Measurements from ENCODE around the gene PTGFR.

PTGFR gene

GRCh38 chr1:78490861-78491450, at the start of gene PTGFR:
Gene PTGFR, plus strand, starts transcription at chr1:78490974. Its CDS starts 1,770 bp downstream, at chr1:78492744.
- DNase-seq, result no peak

GRCh38 chr1:78441921-78442320, 48.9 kb upstream of the PTGFR start:
- no peak for DNase-seq

GRCh38 chr1:78447086-78447485, 43.7 kb upstream of the PTGFR start:
- no peak for DNase-seq

GRCh38 chr1:78464449-78464891, 26.3 kb upstream of the PTGFR start:
- no peak for DNase-seq

DNA sequence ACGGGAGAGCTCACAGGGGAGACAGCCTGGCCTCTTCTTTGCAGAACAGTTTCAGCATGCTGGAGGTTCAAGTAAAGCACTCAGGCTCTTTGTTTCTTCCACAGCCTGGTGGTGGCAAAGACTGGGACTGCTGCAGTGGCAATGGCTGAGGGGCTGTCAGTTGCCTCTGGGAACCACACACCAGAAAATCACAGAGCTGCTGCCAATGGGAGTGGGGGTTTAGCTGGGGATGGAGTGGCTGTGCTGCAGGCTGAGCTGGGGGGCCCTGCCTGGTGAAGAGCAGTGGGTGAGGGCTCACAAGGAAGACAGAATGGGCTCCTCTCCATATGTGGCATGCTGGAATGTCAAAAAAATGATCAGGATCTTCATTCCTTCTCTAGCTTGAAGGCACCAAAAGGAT, 25.6 kb upstream of the PTGFR start:
- no peak for DNase-seq

- no peak for DNase-seq
Measured at GRCh38 chr1:78468521-78468920, 22.3 kb upstream of the PTGFR start.

GRCh38 chr1:78469576-78469975, 21.2 kb upstream of the PTGFR start:
- no peak for DNase-seq

- no peak for DNase-seq
Measured at GRCh38 chr1:78471890-78472620, 18.7 kb upstream of the PTGFR start.

GRCh38 chr1:78472851-78473496, 17.8 kb upstream of the PTGFR start:
- no peak for DNase-seq

DNA sequence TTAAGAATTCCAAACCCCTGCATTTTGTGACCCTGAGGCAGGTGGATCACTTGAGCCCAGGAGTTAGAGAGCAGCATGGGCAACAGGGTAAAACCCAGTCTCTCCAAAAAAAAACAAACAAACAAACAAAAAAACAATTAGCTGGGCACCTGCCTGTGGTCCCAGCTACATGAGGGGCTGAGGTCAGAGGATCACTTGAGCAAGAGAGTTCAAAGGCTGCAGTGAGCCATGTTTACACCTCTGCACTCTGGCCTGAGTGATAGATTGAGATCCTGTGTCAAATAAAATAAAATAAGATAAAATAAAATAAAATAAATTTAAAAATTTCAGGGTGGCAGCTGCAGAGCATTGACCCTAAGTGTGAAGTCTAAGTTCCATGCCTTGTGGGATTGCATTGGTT, 16.7 kb upstream of the PTGFR start:
- DNase-seq, result no peak

- no peak for DNase-seq
Measured at GRCh38 chr1:78475888-78476610, 14.7 kb upstream of the PTGFR start.

- DNase-seq, result no peak
Measured at GRCh38 chr1:78483903-78484302, 6.9 kb upstream of the PTGFR start.

DNA sequence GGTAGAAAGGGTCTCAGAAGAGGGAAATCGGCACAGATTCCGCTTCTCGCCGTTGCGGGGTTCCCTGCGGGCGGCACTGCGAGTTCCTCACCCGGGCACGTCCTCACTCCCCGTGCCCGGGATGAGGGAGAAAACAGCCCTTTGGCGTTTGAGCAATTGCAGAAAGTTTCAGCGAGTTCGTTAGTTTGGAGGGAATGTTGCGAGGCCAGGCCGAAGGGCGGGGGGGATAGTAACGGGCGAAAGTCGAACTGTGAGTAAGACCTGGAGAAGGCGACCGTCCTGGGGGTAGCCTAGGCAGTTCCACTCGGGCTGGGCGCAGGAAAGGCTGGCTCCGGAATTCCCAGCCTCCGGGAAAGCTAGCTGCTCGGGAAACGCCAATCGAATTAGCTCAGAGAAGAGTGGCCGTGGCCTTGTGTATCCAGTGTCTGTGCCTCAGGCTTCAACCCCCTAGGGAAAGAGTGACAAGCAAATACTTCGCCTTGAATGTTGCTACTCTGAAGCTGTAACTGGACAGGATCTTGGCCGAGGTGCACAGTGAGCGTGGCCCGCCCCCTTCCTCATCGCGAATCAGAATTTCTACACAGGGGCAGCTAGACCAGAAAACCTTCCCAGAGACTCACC, 787 bp downstream of the PTGFR start:
- no peak for DNase-seq

DNA sequence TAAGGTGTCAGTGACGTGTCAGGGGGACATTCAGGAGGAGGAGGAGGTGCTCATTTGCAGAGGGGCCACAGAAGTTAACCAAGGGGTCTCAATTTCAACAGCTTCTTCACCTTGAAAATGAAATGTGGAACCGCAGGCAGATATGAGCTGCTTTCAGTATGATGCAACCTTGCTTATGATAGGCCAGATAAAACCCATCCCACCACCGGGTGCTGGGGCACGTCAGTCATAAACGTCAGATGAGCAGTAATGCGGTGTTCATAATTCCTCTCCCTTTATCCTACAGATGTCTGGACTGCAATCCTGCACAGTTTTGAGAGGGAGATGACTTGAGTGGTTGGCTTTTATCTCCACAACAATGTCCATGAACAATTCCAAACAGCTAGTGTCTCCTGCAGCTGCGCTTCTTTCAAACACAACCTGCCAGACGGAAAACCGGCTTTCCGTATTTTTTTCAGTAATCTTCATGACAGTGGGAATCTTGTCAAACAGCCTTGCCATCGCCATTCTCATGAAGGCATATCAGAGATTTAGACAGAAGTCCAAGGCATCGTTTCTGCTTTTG, 1.7 kb downstream of the PTGFR start:
- no peak for DNase-seq

DNA sequence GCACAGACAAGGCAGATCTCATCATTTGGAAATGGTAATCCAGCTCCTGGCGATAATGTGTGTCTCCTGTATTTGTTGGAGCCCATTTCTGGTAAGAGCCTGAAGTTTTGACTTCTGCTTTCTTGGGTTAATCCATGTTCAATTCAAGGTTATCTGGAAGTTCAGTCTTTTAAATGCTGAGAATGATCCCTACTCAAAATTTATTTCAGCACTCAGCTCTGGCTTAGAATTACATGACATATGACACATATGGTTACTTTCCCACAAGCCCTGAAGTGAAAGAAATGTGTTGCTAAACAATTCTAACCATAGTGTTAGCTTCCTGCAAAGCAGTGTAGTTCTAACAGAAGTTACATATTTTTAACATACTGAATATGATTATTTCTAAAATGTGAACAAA, 2.7 kb downstream of the PTGFR start:
- DNase-seq, result no peak

DNA sequence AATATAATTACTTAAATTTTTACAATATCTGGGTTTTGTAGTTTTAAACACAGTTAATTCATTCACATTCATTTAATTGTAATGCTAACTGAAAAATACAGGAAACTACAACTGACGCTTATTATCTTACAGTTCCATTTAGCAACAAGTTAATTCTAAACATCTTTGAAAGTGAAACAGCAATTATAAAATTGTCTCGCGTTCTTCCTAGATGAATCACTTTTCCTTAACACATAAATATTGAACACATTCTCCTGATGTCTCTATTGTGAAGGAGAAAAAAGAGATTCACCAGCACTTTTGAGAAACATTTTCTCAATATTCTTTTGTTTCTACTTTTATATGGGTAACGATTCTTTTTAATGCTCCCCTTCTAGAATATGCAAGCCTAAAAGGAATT, 6.4 kb downstream of the PTGFR start:
- DNase-seq, result no peak

GRCh38 chr1:78500529-78500928, 9.8 kb downstream of the PTGFR start:
- no peak for DNase-seq

GRCh38 chr1:78501203-78501602, 10.4 kb downstream of the PTGFR start:
- DNase-seq, result no peak

DNA sequence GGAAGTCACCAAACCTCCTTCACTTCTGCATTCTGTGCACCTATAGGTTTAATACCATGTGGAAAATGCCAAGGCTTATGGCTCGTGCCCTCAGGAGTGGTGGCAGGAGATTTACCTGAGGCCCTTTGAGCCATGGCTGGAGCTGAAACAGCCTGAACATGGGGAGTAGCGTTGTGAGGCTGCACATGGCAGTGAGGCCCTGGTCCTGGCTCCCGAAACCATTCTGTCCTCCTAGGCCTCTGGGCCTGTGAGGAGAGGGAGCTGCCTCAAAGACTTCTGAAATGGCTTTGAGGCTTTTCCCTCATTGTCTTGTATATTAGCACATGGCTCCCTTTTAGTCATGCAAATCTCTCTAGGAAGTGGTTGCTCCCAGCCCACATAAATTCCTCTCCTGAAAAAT, 20.6 kb downstream of the PTGFR start:
- no peak for DNase-seq

DNA sequence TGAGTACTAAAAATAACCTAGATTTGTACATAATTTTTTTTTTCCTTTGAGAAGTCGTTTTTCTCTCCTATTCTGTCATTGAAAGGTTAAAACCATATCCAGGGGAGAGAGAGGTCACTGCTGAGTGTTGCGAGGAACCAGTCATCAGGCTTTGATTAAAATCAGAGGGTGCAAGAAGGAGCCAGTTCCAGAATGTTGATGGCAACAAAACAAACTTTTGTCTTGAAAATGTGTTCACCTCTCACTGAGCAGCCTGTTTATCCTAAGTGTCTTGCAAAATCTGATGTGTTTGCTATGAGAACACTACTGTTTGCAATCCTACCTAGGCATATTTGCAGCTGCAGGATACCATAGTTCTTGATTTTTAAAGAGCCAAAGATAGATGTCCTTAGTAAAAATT, 25.9 kb downstream of the PTGFR start:
- no peak for DNase-seq

DNA sequence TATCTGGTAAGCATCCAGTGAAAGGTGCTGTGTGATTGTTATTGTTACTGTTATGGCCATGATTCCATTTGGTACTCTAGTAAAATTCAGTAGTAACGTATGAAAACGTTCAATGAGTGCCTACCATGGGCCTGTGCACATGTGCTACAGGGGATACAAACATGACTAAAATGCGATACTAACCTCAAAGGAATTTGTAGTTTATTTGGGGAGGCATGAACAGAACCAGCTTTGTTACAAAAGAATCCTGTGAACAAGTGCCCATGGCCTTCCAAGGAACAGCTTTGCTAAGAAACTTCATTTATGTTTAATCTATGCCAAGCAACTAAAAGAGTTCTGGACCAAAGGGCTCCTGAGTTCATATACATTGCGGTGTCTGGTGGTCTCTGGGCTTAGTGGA, 28.7 kb downstream of the PTGFR start:
- DNase-seq, result no peak

DNA sequence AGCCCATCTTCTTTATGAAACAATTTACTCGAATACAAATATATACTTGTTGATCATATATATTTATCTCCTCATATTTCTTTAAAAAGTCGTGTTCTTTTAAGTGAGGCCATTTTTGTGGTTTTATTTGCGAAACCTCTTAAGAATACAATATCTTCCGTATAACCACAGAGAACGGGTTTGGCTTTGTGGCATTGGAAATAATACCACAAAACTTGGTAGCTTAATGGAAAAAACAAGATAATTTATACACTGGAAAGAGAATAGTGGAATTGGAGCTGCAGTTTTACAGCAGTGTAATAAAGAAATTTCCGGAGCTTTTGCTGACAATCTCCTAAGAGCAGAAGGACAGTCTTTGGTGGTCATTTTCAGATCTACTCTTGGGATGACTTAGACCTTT, 29.4 kb downstream of the PTGFR start:
- DNase-seq, result no peak

DNA sequence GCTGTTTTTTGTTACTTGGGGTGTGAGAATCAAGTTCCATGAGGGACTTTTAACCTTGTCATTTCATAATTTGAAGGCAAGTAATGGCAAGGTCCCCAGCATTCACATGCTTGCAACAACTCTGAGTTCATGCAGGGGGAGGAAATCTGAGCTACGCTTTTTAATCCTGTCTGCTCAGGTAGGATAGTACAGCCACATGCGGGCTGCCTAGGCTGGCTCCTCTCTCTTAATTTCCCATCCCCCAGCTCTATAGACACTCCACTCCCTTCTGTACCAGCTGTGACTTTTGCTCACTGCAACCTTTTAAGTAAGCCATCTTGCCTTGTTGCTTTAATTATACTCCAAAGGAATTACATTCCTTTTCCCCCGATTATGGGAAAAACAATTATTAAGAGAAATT, 30.1 kb downstream of the PTGFR start:
- DNase-seq, result no peak

Data from CD4-positive, alpha-beta T cell treated with Interleukin-1 beta for 1 hour (primary cell).